ENCODE results near the gene GYG2. TPM values are rescaled to one million over a fixed set of nuclear protein-coding genes. Genes with fewer than 3 reads are reported as not detected.

The GYG2 gene
- total and polyA plus RNA-seq, 2 of the 13 experiments (the other 11 are each of a cell fraction or from before 2014, with no cell fraction given) = 20.0 to 24.3 TPM

- H3K4me1 ChIP-seq (ENCODE audit: insufficient read depth, low read length) = no peaks in the 10 kb centered on the region
- TF ChIP-seq HNRNPLL (IDR thresholded peaks at IDR 0.05; ENCODE audit: low read depth, low read length, poor library complexity, severe bottlenecking) = no peak
- no peak for TF ChIP-seq ZUFSP (CRISPR knock-in tag; IDR thresholded peaks at IDR 0.05; ENCODE audit: borderline replicate concordance)
- TF ChIP-seq WIZ (CRISPR knock-in tag; IDR thresholded peaks at IDR 0.05) = no peak
- no peak for TF ChIP-seq TOE1 (CRISPR knock-in tag; IDR thresholded peaks at IDR 0.05)
- no peak for TF ChIP-seq SRSF9 (IDR thresholded peaks at IDR 0.05; ENCODE audit: borderline replicate concordance, insufficient read depth, low read depth, low read length, poor library complexity, severe bottlenecking)
- no peak for TF ChIP-seq RXRB (CRISPR knock-in tag; IDR thresholded peaks at IDR 0.05; ENCODE audit: borderline replicate concordance)
- TF ChIP-seq FOXK2 (IDR thresholded peaks at IDR 0.05) = no peak
- no peak for TF ChIP-seq MAFF (IDR thresholded peaks at IDR 0.05; ENCODE audit: low read depth, low read length)
- no peak for TF ChIP-seq ARNT2 (CRISPR knock-in tag; IDR thresholded peaks at IDR 0.05; ENCODE audit: low read depth)
- no peak for TF ChIP-seq ISL2 (CRISPR knock-in tag; IDR thresholded peaks at IDR 0.05)
- no peak for TF ChIP-seq ZNF674 (CRISPR knock-in tag; IDR thresholded peaks at IDR 0.05; ENCODE audit: low read depth)
- TF ChIP-seq IRF9 (CRISPR knock-in tag; IDR thresholded peaks at IDR 0.05; ENCODE audit: borderline replicate concordance) = no peak
Observed at GRCh38 chrX:2931155-2931554, 102.4 kb downstream of the GYG2 start.

More at GRCh38 chrX:2931155-2931554, 102.4 kb downstream of the GYG2 start:
- H3K4me2 ChIP-seq (ENCODE audit: low read depth, low read length) = no peak overlapping the region
- WGBS (ENCODE audit: low lambda C conversion rate) = 79% methylated on average over 2 of the region's 2 CpGs
- no peaks in the 10 kb centered on the region for H3K79me2 ChIP-seq (ENCODE audit: insufficient read depth, low read length)
- no peaks in the 10 kb centered on the region for H4K20me1 ChIP-seq (ENCODE audit: insufficient read depth, low read length)
- no peak overlapping the region for H3K4me3 ChIP-seq (replicated peaks in 1 of 3; ENCODE audit: insufficient read depth in 1 of 3, low read depth in 2 of 3, low read length in 3 of 3)
- ATAC-seq (no peak), FAIRE-seq (no peak), DNase-seq (ENCODE audit: low spot score) (no peak)
- H2AFZ ChIP-seq (ENCODE audit: low read length) = no peak overlapping the region
- no peaks in the 10 kb centered on the region for H3K27me3 ChIP-seq (ENCODE audit: control insufficient read depth in 1 of 2, insufficient read depth in 2 of 2, low read length in 2 of 2)
- ChIA-PET POLR2A (no interaction called here), CTCF (ENCODE audit: low intra/inter-chr PET ratio, low total read pairs) (no interaction called here)
- intact Hi-C loops (cut with micrococcal nuclease; ENCODE audit: unreplicated experiment) = no loop called here
- H3K9ac ChIP-seq (ENCODE audit: insufficient read depth, low read depth, low read length) = no peak overlapping the region
- H3K36me3 ChIP-seq (replicated peaks in 1 of 2; ENCODE audit: control insufficient read depth in 1 of 2, insufficient read depth in 2 of 2, low read length in 2 of 2) = no peaks in the 10 kb centered on the region; a peak in 1 of 5 replicates
- in situ Hi-C loops (cut with HindIII; ENCODE audit: extremely low pct_ligation_motif_present, low pct_unique_long_range_greater_than_20kb) = no loop called here
- H3K9me3 ChIP-seq (ENCODE audit: low read length) = no peaks in the 10 kb centered on the region
- no peak overlapping the region for H3K27ac ChIP-seq (ENCODE audit: extremely low read length, insufficient read depth, low read length)
- BruUV-seq (replicated peaks) = no TSS peak
